Measurements from ENCODE around the gene DHRS4L2.
"Not testable (repeated sequence)": the region's sequence is repeated elsewhere in the genome, so short reads cannot be mapped to it uniquely, and the experiment has no call there.

Gene DHRS4L2

GRCh38 chr14:24001679-24002078, 12.9 kb downstream of the DHRS4L2 start:
- DNase-seq (ENCODE audit: low read depth in 1 of 2, low spot score in 1 of 2): not testable (repeated sequence)

GRCh38 chr14:24006471-24006816, 17.7 kb downstream of the DHRS4L2 start:
- in situ Hi-C loops (cut with HindIII; ENCODE audit: low pct_unique_long_range_greater_than_20kb, low sequenced_read_pairs); DNase-seq (ENCODE audit: low read depth in 1 of 2, low spot score in 1 of 2): not testable (repeated sequence)

More at GRCh38 chr14:24001679-24002078, 12.9 kb downstream of the DHRS4L2 start:
- in situ Hi-C loops (cut with HindIII; ENCODE audit: low pct_unique_long_range_greater_than_20kb, low sequenced_read_pairs): not testable (repeated sequence)

- DNase-seq (ENCODE audit: low read depth in 1 of 2, low spot score in 1 of 2): peak in 1 of 2 experiments; percentile 55
- in situ Hi-C loops (cut with HindIII; ENCODE audit: low pct_unique_long_range_greater_than_20kb, low sequenced_read_pairs): not testable (repeated sequence)
These were observed 18.3 kb downstream of the DHRS4L2 start for GRCh38 chr14:24006817-24007652.

GRCh38 chr14:24011051-24011450, 22.3 kb downstream of the DHRS4L2 start:
- TF ChIP-seq JUND (IDR thresholded peaks at IDR 0.05; ENCODE audit: low read depth): no peak
- in situ Hi-C loops (cut with HindIII; ENCODE audit: low pct_unique_long_range_greater_than_20kb, low sequenced_read_pairs): no loop called here
- DNase-seq (ENCODE audit: low read depth in 1 of 2, low spot score in 1 of 2): no peak

GRCh38 chr14:24012726-24013273, 24.1 kb downstream of the DHRS4L2 start:
- in situ Hi-C loops (cut with HindIII; ENCODE audit: low pct_unique_long_range_greater_than_20kb, low sequenced_read_pairs); DNase-seq (ENCODE audit: low read depth in 1 of 2, low spot score in 1 of 2): not testable (repeated sequence)

GRCh38 chr14:24013654-24014514, 25.2 kb downstream of the DHRS4L2 start:
- no peak for TF ChIP-seq JUND (IDR thresholded peaks at IDR 0.05; ENCODE audit: low read depth)
- DNase-seq (ENCODE audit: low read depth in 1 of 2, low spot score in 1 of 2): peak; percentile 12 to 77
- in situ Hi-C loops (cut with HindIII; ENCODE audit: low pct_unique_long_range_greater_than_20kb, low sequenced_read_pairs): no loop called here

- in situ Hi-C loops (cut with HindIII; ENCODE audit: low pct_unique_long_range_greater_than_20kb, low sequenced_read_pairs); DNase-seq (ENCODE audit: low read depth in 1 of 2, low spot score in 1 of 2): not testable (repeated sequence)
These were observed 27.0 kb downstream of the DHRS4L2 start for GRCh38 chr14:24015745-24016144.

GRCh38 chr14:24018978-24019377, 30.2 kb downstream of the DHRS4L2 start:
- DNase-seq (ENCODE audit: low read depth in 1 of 2, low spot score in 1 of 2); in situ Hi-C loops (cut with HindIII; ENCODE audit: low pct_unique_long_range_greater_than_20kb, low sequenced_read_pairs): not testable (repeated sequence)

GRCh38 chr14:24019944-24020343, 31.2 kb downstream of the DHRS4L2 start:
- in situ Hi-C loops (cut with HindIII; ENCODE audit: low pct_unique_long_range_greater_than_20kb, low sequenced_read_pairs): not testable (repeated sequence)
- peak in 1 of 2 experiments; percentile 26 for DNase-seq (ENCODE audit: low read depth in 1 of 2, low spot score in 1 of 2)

- DNase-seq (ENCODE audit: low read depth in 1 of 2, low spot score in 1 of 2); in situ Hi-C loops (cut with HindIII; ENCODE audit: low pct_unique_long_range_greater_than_20kb, low sequenced_read_pairs): not testable (repeated sequence)
These were observed 31.8 kb downstream of the DHRS4L2 start for GRCh38 chr14:24020520-24020919.

- in situ Hi-C loops (cut with HindIII; ENCODE audit: low pct_unique_long_range_greater_than_20kb, low sequenced_read_pairs); DNase-seq (ENCODE audit: low read depth in 1 of 2, low spot score in 1 of 2): not testable (repeated sequence)
These were observed 36.2 kb downstream of the DHRS4L2 start for GRCh38 chr14:24024939-24025418.

- in situ Hi-C loops (cut with HindIII; ENCODE audit: low pct_unique_long_range_greater_than_20kb, low sequenced_read_pairs); DNase-seq (ENCODE audit: low read depth in 1 of 2, low spot score in 1 of 2): not testable (repeated sequence)
These were observed 41.0 kb downstream of the DHRS4L2 start for GRCh38 chr14:24029687-24030086.

- in situ Hi-C loops (cut with HindIII; ENCODE audit: low pct_unique_long_range_greater_than_20kb, low sequenced_read_pairs); DNase-seq (ENCODE audit: low read depth in 1 of 2, low spot score in 1 of 2): not testable (repeated sequence)
These were observed 42.6 kb downstream of the DHRS4L2 start for GRCh38 chr14:24031331-24031730.
